ENCODE measurements around the gene SPRING1. TPM values are rescaled to one million over a fixed set of nuclear protein-coding genes. Genes with fewer than 3 reads are reported as not detected.
"Not testable (repeated sequence)": the region's sequence is repeated elsewhere in the genome, so short reads cannot be mapped to it uniquely, and the experiment has no call there.

The SPRING1 gene
- total and polyA plus RNA-seq, 12 donors: 9.7 to 33.9 (median 25.8) TPM

DNA sequence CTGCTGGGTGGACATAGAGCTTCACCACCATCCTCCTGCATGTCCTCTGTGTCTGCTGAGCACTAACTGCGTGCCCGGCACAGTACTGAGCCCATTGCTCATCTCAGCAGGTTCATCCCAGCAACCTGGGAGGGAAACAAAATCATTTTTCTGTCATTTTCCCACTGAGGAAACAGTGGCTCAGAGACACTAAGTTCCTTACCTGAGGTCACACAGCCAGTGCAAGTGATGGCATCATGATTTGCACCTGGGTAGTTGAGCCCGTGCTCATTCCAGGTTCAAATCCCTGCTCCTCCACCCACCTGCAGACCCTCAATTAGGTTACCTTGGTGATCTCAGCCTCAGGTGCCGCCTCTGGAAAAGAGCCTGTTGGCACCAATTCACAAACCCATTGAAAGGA is 23.6 kb upstream of the SPRING1 start:
- TF ChIP-seq POLR2A (IDR thresholded peaks at IDR 0.05) (no peak), CTCF (IDR thresholded peaks at IDR 0.05) (no peak)
- no peak overlapping the region for H3K4me3 ChIP-seq
- H3K27me3 ChIP-seq: no peaks in the 10 kb centered on the region
- H3K4me1 ChIP-seq (replicated peaks in 1 of 2): no peaks in the 10 kb centered on the region
- H3K9me3 ChIP-seq (replicated peaks in 1 of 3): no peaks in the 10 kb centered on the region
- H3K27ac ChIP-seq: no peak overlapping the region
- no peaks in the 10 kb centered on the region for H3K36me3 ChIP-seq (replicated peaks in 1 of 2)
- WGBS, 4 donors: 93 to 100% (median 94%) methylated on average over 4 of the region's 4 CpGs
- intact Hi-C loops (cut with DNase I): no loop called here
- no peak for DNase-seq

- no peak for TF ChIP-seq POLR2A (IDR thresholded peaks at IDR 0.05)
- no peak for TF ChIP-seq CTCF (IDR thresholded peaks at IDR 0.05)
- Histone ChIP-seq H3K27me3 (no peaks in the 10 kb centered on the region), H3K27ac (no peak overlapping the region), H3K4me1 (replicated peaks in 1 of 2) (no peaks in the 10 kb centered on the region), H3K4me3 (no peak overlapping the region), H3K36me3 (replicated peaks in 1 of 2) (no peaks in the 10 kb centered on the region), H3K9me3 (replicated peaks in 1 of 3) (no peaks in the 10 kb centered on the region)
- DNase-seq: no peak
- 63 to 85% (median 82%) methylated on average over 7 to 11 of the region's 11 CpGs for WGBS, 4 donors
- intact Hi-C loops (cut with DNase I): no loop called here
These were observed 22.8 kb upstream of the SPRING1 start for GRCh38 chr12:116760622-116761020.

- TF ChIP-seq POLR2A (IDR thresholded peaks at IDR 0.05) (no peak), CTCF (IDR thresholded peaks at IDR 0.05) (no peak)
- WGBS, 4 donors: 67 to 81% (median 79%) methylated on average over 15 to 22 of the region's 22 CpGs
- Histone ChIP-seq H3K9me3 (replicated peaks in 1 of 3) (no peaks in the 10 kb centered on the region), H3K4me3 (peak overlapping the region in 1 of 4 donors; percentile 23), H3K36me3 (replicated peaks in 1 of 2) (no peaks in the 10 kb centered on the region), H3K27me3 (no peaks in the 10 kb centered on the region), H3K27ac (no peak overlapping the region), H3K4me1 (replicated peaks in 1 of 2) (no peaks in the 10 kb centered on the region)
- DNase-seq: peak in 1 of 7 donors; percentile 59
- intact Hi-C loops (cut with DNase I): no loop called here
These were observed 22.1 kb upstream of the SPRING1 start for GRCh38 chr12:116759783-116760621.

- H3K4me3 ChIP-seq; intact Hi-C loops (cut with DNase I); H3K4me1 ChIP-seq (replicated peaks in 1 of 2); H3K36me3 ChIP-seq (replicated peaks in 1 of 2); H3K9me3 ChIP-seq (replicated peaks in 1 of 3); H3K27ac ChIP-seq; H3K27me3 ChIP-seq; DNase-seq: not testable (repeated sequence)
- WGBS, 4 donors: 93 to 100% (median 95%) methylated on average over 1 of the region's 1 CpG
These were observed 16.9 kb upstream of the SPRING1 start for GRCh38 chr12:116754783-116755182.

DNA sequence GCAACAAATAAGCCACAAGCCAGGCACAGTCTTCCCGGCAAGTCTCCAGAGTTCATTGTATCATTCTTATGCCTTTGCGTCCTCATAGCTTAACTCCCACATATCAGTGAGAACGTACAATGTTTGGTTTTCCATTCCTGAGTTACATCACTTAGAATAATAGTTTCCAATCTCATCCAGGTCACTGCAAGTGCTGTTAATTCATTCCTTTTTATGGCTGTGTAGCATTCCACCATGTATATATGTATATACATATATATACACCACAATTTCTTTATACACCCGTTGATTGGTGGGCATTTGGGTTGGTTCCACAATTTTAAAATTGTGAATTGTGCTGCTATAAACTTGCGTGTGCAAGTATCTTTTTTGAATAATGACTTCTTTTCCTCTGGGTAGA is 16.2 kb upstream of the SPRING1 start:
- H3K27me3 ChIP-seq; intact Hi-C loops (cut with DNase I); H3K36me3 ChIP-seq (replicated peaks in 1 of 2); H3K9me3 ChIP-seq (replicated peaks in 1 of 3); H3K4me3 ChIP-seq; H3K27ac ChIP-seq; DNase-seq; H3K4me1 ChIP-seq (replicated peaks in 1 of 2): not testable (repeated sequence)
- 91 to 95% (median 93%) methylated on average over 5 of the region's 5 CpGs for WGBS, 4 donors
